ENCODE results near the gene ADCK2. TPM values are rescaled to one million over a fixed set of nuclear protein-coding genes. Genes with fewer than 3 reads are reported as not detected.

Gene ADCK2
- polyA plus RNA-seq, 1 donor (not counting 4 experiments of a cell fraction or from before 2014, with no cell fraction given) = 9.5 TPM

GRCh38 chr7:140673774-140674155 is 1.0 kb downstream of the ADCK2 start:
- H3K9ac ChIP-seq (ENCODE audit: control insufficient read depth, extremely low read depth, insufficient read depth, low read length) = peak overlapping the region; percentile 68
- H3K27me3 ChIP-seq (ENCODE audit: control insufficient read depth, extremely low read depth, insufficient read depth, low read length) = no peaks in the 10 kb centered on the region
- H2AFZ ChIP-seq (ENCODE audit: control insufficient read depth, low read length) = peak overlapping the region; percentile 88
- peaks cover 16% of the 10 kb centered on the region for H3K4me1 ChIP-seq (ENCODE audit: control insufficient read depth, extremely low read depth, insufficient read depth, low read length)
- peaks cover 1 to 3% of the 10 kb centered on the region in 2 experiments for H3K36me3 ChIP-seq (ENCODE audit: control insufficient read depth in 2 of 2, extremely low read depth in 1 of 2, insufficient read depth in 2 of 2, low read length in 2 of 2)
- H3K4me2 ChIP-seq (ENCODE audit: control insufficient read depth, extremely low read depth, insufficient read depth, low read depth, low read length) = peak overlapping the region; percentile 83
- peak overlapping the region; percentile 58 to 79 (median 72) for H3K4me3 ChIP-seq (ENCODE audit: control insufficient read depth in 2 of 3, extremely low read depth in 1 of 3, insufficient read depth in 2 of 3, low read depth in 1 of 3, low read length in 3 of 3)
- no peaks in the 10 kb centered on the region for H3K79me2 ChIP-seq (ENCODE audit: control insufficient read depth, insufficient read depth, low read length)
- no peaks in the 10 kb centered on the region for H3K9me3 ChIP-seq (ENCODE audit: control insufficient read depth, low read depth, low read length)
- no peaks in the 10 kb centered on the region for H3K9me1 ChIP-seq (ENCODE audit: control insufficient read depth, extremely low read depth, insufficient read depth, low read length)
- TF ChIP-seq EZH2 (IDR thresholded peaks at IDR 0.05; ENCODE audit: low read length) = no peak
- TF ChIP-seq CTCF (optimal IDR thresholded peaks at IDR 0.05 in 1 of 3, IDR thresholded peaks at IDR 0.05 in 1 of 3, conservative IDR thresholded peaks at IDR 0.05 in 1 of 3; ENCODE audit: extremely low read depth in 1 of 3, insufficient read depth in 2 of 3, low read length in 3 of 3) = no peak
- dilution Hi-C loops (cut with MboI; ENCODE audit: extremely low pct_ligation_motif_present, low sequenced_read_pairs) = no loop called here
- H4K20me1 ChIP-seq (ENCODE audit: control insufficient read depth, extremely low read depth, insufficient read depth, low read length) = no peaks in the 10 kb centered on the region
- FAIRE-seq = no peak
- no peak for DNase-seq (ENCODE audit: low read depth, low spot score)
- no peak overlapping the region for H3K27ac ChIP-seq (ENCODE audit: control insufficient read depth, insufficient read depth, low read length)

GRCh38 chr7:140674356-140674800 is 1.6 kb downstream of the ADCK2 start:
- no peak for DNase-seq (ENCODE audit: low read depth, low spot score)
- FAIRE-seq = no peak

More at GRCh38 chr7:140674356-140674800, 1.6 kb downstream of the ADCK2 start:
- Histone ChIP-seq H3K27ac (ENCODE audit: control insufficient read depth, insufficient read depth, low read length) (no peak overlapping the region), H3K79me2 (ENCODE audit: control insufficient read depth, insufficient read depth, low read length) (no peaks in the 10 kb centered on the region), H4K20me1 (ENCODE audit: control insufficient read depth, extremely low read depth, insufficient read depth, low read length) (no peaks in the 10 kb centered on the region), H2AFZ (ENCODE audit: control insufficient read depth, low read length) (no peak overlapping the region), H3K9me1 (ENCODE audit: control insufficient read depth, extremely low read depth, insufficient read depth, low read length) (no peaks in the 10 kb centered on the region), H3K9me3 (ENCODE audit: control insufficient read depth, low read depth, low read length) (no peaks in the 10 kb centered on the region), H3K4me3 (ENCODE audit: control insufficient read depth in 2 of 3, extremely low read depth in 1 of 3, insufficient read depth in 2 of 3, low read depth in 1 of 3, low read length in 3 of 3) (no peak overlapping the region), H3K27me3 (ENCODE audit: control insufficient read depth, extremely low read depth, insufficient read depth, low read length) (no peaks in the 10 kb centered on the region), H3K9ac (ENCODE audit: control insufficient read depth, extremely low read depth, insufficient read depth, low read length) (no peak overlapping the region), H3K4me1 (ENCODE audit: control insufficient read depth, extremely low read depth, insufficient read depth, low read length) (peaks cover 16% of the 10 kb centered on the region), H3K36me3 (ENCODE audit: control insufficient read depth in 2 of 2, extremely low read depth in 1 of 2, insufficient read depth in 2 of 2, low read length in 2 of 2) (peaks cover 3 to 7% of the 10 kb centered on the region in 2 experiments), H3K4me2 (ENCODE audit: control insufficient read depth, extremely low read depth, insufficient read depth, low read depth, low read length) (peak overlapping the region; percentile 83)
- dilution Hi-C loops (cut with MboI; ENCODE audit: extremely low pct_ligation_motif_present, low sequenced_read_pairs) = no loop called here
- TF ChIP-seq CTCF (optimal IDR thresholded peaks at IDR 0.05 in 1 of 3, IDR thresholded peaks at IDR 0.05 in 1 of 3, conservative IDR thresholded peaks at IDR 0.05 in 1 of 3; ENCODE audit: extremely low read depth in 1 of 3, insufficient read depth in 2 of 3, low read length in 3 of 3) = no peak

All from keratinocyte (primary cell).